Measurements from ENCODE around the gene PPIC.
A peak's percentile ranks its signal among the peaks of the same experiment; 100 is the strongest.
"Not testable (repeated sequence)": the region's sequence is repeated elsewhere in the genome, so short reads cannot be mapped to it uniquely, and the experiment has no call there.

The PPIC gene

GRCh38 chr5:123012321-123012720 lies 24.2 kb downstream of the PPIC start:
- DNase-seq (ENCODE audit: low read depth, low spot score), result no peak

- DNase-seq (ENCODE audit: low read depth, low spot score), result no peak
Observed at GRCh38 chr5:123007754-123008153, 28.8 kb downstream of the PPIC start.

- peak; percentile 52 for DNase-seq (ENCODE audit: low read depth, low spot score)
Observed at GRCh38 chr5:123007182-123007581, 29.3 kb downstream of the PPIC start.

GRCh38 chr5:123001808-123002207 lies 34.7 kb downstream of the PPIC start:
- DNase-seq (ENCODE audit: low read depth, low spot score), result no peak

- DNase-seq (ENCODE audit: low read depth, low spot score), result no peak
Observed at GRCh38 chr5:123000731-123001130, 35.8 kb downstream of the PPIC start.

GRCh38 chr5:122999947-123000563 lies 36.5 kb downstream of the PPIC start:
- peak; percentile 14 for DNase-seq (ENCODE audit: low read depth, low spot score)

- no peak for DNase-seq (ENCODE audit: low read depth, low spot score)
Observed at GRCh38 chr5:122997294-122997693, 39.2 kb downstream of the PPIC start.

GRCh38 chr5:122996091-122996490 lies 40.4 kb downstream of the PPIC start:
- DNase-seq (ENCODE audit: low read depth, low spot score), result no peak

GRCh38 chr5:122985954-122986721 lies 50.4 kb downstream of the PPIC start:
- no peak for DNase-seq (ENCODE audit: low read depth, low spot score)

- no peak for DNase-seq (ENCODE audit: low read depth, low spot score)
Observed at GRCh38 chr5:122985006-122985700, 51.4 kb downstream of the PPIC start.

- DNase-seq (ENCODE audit: low read depth, low spot score), result no peak
Observed at GRCh38 chr5:122984425-122984824, 52.1 kb downstream of the PPIC start.

GRCh38 chr5:122982376-122982775 lies 54.1 kb downstream of the PPIC start:
- no peak for DNase-seq (ENCODE audit: low read depth, low spot score)

- DNase-seq (ENCODE audit: low read depth, low spot score), result no peak
Observed at GRCh38 chr5:122981846-122982245, 54.7 kb downstream of the PPIC start.

- DNase-seq (ENCODE audit: low read depth, low spot score), result no peak
Observed at GRCh38 chr5:122978644-122979297, 57.8 kb downstream of the PPIC start.

GRCh38 chr5:122978068-122978467 lies 58.5 kb downstream of the PPIC start:
- DNase-seq (ENCODE audit: low read depth, low spot score), result no peak

GRCh38 chr5:122977319-122977718 lies 59.2 kb downstream of the PPIC start:
- DNase-seq (ENCODE audit: low read depth, low spot score), result no peak

- not testable (repeated sequence) for DNase-seq (ENCODE audit: low read depth, low spot score)
Observed at GRCh38 chr5:122974251-122974650, 62.3 kb downstream of the PPIC start.

- not testable (repeated sequence) for DNase-seq (ENCODE audit: low read depth, low spot score)
Observed at GRCh38 chr5:122973759-122974158, 62.8 kb downstream of the PPIC start.
